Panc1 (cell line): Measurements from ENCODE around the gene PRR20G. TPM values are rescaled to one million over a fixed set of nuclear protein-coding genes. Genes with fewer than 3 reads are reported as not detected.

Experiments
- ATAC-seq: fragments of 200-7000 bp; cut with Tn5 transposase; 2 replicates; pipeline ENCODE4 v1.9.1; 2020; ENCODE audit warnings: mild to moderate bottlenecking, moderate library complexity
- BruUV-seq: library from RNA; stranded (reverse); fragments of 400-500 nt; replicated peaks from 2 replicates; lab custom pipeline; 2021; lab: Mats Ljungman, UMichigan
- CTCF ChIA-PET: fragments of 300-600 bp; sonication (Branson Sonifier 250); formaldehyde crosslinking; loops from one replicate; lab custom pipeline; 2022; ENCODE audit warnings: antibody characterized with exemption; lab: Charles Lee
- POLR2A ChIA-PET: fragments of 300-600 bp; sonication (Branson Sonifier 250); formaldehyde crosslinking; loops from one replicate; lab custom pipeline; 2022; ENCODE audit warnings: antibody characterized with exemption; lab: Charles Lee
- DNase-seq: peaks from one replicate; pipeline ENCODE4 v3.0.0-alpha.2; 2010; ENCODE audit warnings: low read depth, low spot score
- H3K27ac ChIP-seq: 2 replicates; pipeline ENCODE4 v1.5.1; 2011; ENCODE audit warnings: mild to moderate bottlenecking, low read length, inconsistent platforms
- H3K27me3 ChIP-seq: fragments of 200-500 bp; sonication (Bioruptor generic); 2 replicates; pipeline ENCODE4 v1.6.0; 2014; ENCODE audit warnings: low read length, inconsistent platforms; ENCODE audit not compliant: control insufficient read depth, insufficient read depth
- H3K36me3 ChIP-seq: fragments of 200-500 bp; sonication (Bioruptor generic); 2 replicates; pipeline ENCODE4 v1.5.1; 2014; ENCODE audit warnings: inconsistent platforms, mild to moderate bottlenecking, low read length, moderate library complexity; ENCODE audit not compliant: control insufficient read depth, insufficient read depth
- H3K4me1 ChIP-seq: 2 replicates; pipeline ENCODE4 v1.5.1; 2011; ENCODE audit warnings: inconsistent platforms, mild to moderate bottlenecking, low read length, moderate library complexity; ENCODE audit not compliant: control insufficient read depth, insufficient read depth
- H3K4me3 ChIP-seq, 2 experiments: 2 replicates each; pipeline ENCODE4 v1.5.1; 2011 to 2012; ENCODE audit warnings: low read depth in 2 of 2, low read length in 2 of 2, mild to moderate bottlenecking in 2 of 2, inconsistent platforms in 1 of 2, moderate library complexity in 1 of 2
- H3K9me3 ChIP-seq: fragments of 200-500 bp; sonication (Bioruptor generic); 2 replicates; pipeline ENCODE4 v1.5.1; 2014; ENCODE audit warnings: low read depth, mild to moderate bottlenecking, inconsistent platforms, low read length, moderate library complexity; ENCODE audit not compliant: control insufficient read depth, insufficient read depth
- CTCF ChIP-seq: fragments of 450-650 bp; IDR thresholded peaks from 2 replicates; pipeline ENCODE4 v1.5.1; 2017; ENCODE audit warnings: mild to moderate bottlenecking
- POLR2AphosphoS5 ChIP-seq: IDR thresholded peaks from 2 replicates; pipeline ENCODE4 v1.6.1; 2012; ENCODE audit warnings: mild to moderate bottlenecking, low read depth, low read length, moderate library complexity
- REST ChIP-seq, 2 experiments: IDR thresholded peaks; 2 replicates each; pipeline ENCODE4 v1.6.1; 2011 to 2012; ENCODE audit warnings: low read depth in 2 of 2, control low read depth in 1 of 2, low read length in 1 of 2, mild to moderate bottlenecking in 1 of 2, moderate library complexity in 1 of 2; ENCODE audit not compliant: insufficient read depth in 1 of 2
- SIN3A ChIP-seq: IDR thresholded peaks from 2 replicates; pipeline ENCODE4 v1.6.1; 2012; ENCODE audit warnings: low read depth, mild to moderate bottlenecking, low read length, moderate library complexity, borderline replicate concordance; ENCODE audit not compliant: insufficient read depth
- TCF7L2 ChIP-seq: IDR thresholded peaks from 2 replicates; pipeline ENCODE4 v1.6.1; 2011; ENCODE audit warnings: mild to moderate bottlenecking, low read depth, low read length, inconsistent platforms
- in situ Hi-C: cut with HindIII; loops from 2 replicates; pipeline ENCODE4 v1.10.0; 2016; ENCODE audit warnings: low sequenced_read_pairs, low pct_unique_long_range_greater_than_20kb
- intact Hi-C: fragments of 100-400 bp; cut with micrococcal nuclease; formaldehyde crosslinking; loops from one replicate; pipeline ENCODE4 v1.10.0; 2022; ENCODE audit not compliant: unreplicated experiment
- total RNA-seq: library from RNA; stranded (reverse); gene quantifications from one replicate; pipeline ENCODE4 v1.2.1, GENCODE V29; 2021; ENCODE audit not compliant: unreplicated experiment

The PRR20G gene
- total RNA-seq, 1 experiment from 2014 or later = not detected

- no peak for ATAC-seq
- BruUV-seq = no TSS peak
- CTCF ChIA-PET = no interaction called here
- no peaks in the 10 kb centered on the region for H3K36me3 ChIP-seq
- H3K4me1 ChIP-seq = no peaks in the 10 kb centered on the region
- peaks cover 4% of the 10 kb centered on the region; the same call in 1 of the 2 replicates for H3K27me3 ChIP-seq
- in situ Hi-C loops (no loop called here), intact Hi-C loops (no loop called here)
- TF ChIP-seq CTCF (no peak), REST (IDR thresholded peaks at IDR 0.05; ENCODE audit: insufficient read depth in 1 of 2, low read depth in 2 of 2, low read length in 1 of 2) (no peak), SIN3A (no peak), POLR2AphosphoS5 (no peak), TCF7L2 (no peak)
- H3K4me3 ChIP-seq = no peak overlapping the region
- POLR2A ChIA-PET = no interaction called here
- H3K9me3 ChIP-seq = peaks cover 6% of the 10 kb centered on the region; the same call in 1 of the 2 replicates
- H3K27ac ChIP-seq = no peak overlapping the region
- no peak for DNase-seq
These were observed 42.5 kb upstream of the PRR20G start for GRCh38 chr3:127330385-127330784.

- no peak for TF ChIP-seq TCF7L2
- Histone ChIP-seq H3K36me3 (no peaks in the 10 kb centered on the region), H3K27ac (no peak overlapping the region), H3K9me3 (peaks cover 6% of the 10 kb centered on the region; the same call in 1 of the 2 replicates), H3K4me3 (no peak overlapping the region), H3K27me3 (peaks cover 6% of the 10 kb centered on the region), H3K4me1 (no peaks in the 10 kb centered on the region)
- DNase-seq (no peak), ATAC-seq (no peak)
- in situ Hi-C loops (no loop called here), intact Hi-C loops (no loop called here)
- CTCF ChIA-PET = no interaction called here
- BruUV-seq = no TSS peak
- POLR2A ChIA-PET = no interaction called here
These were observed 41.9 kb upstream of the PRR20G start for GRCh38 chr3:127329631-127330285.

GRCh38 chr3:127328421-127328820, 40.6 kb upstream of the PRR20G start:
- Histone ChIP-seq H3K4me1 (no peaks in the 10 kb centered on the region), H3K27ac (no peak overlapping the region), H3K9me3 (peaks cover 6% of the 10 kb centered on the region; the same call in 1 of the 2 replicates), H3K27me3 (peaks cover 7% of the 10 kb centered on the region), H3K36me3 (no peaks in the 10 kb centered on the region), H3K4me3 (no peak overlapping the region)
- POLR2A ChIA-PET = no interaction called here
- BruUV-seq = no TSS peak
- intact Hi-C loops = no loop called here
- DNase-seq = no peak
- in situ Hi-C loops = no loop called here
- CTCF ChIA-PET = no interaction called here
- no peak for ATAC-seq
- no peak for TF ChIP-seq SIN3A
- TF ChIP-seq POLR2AphosphoS5 = no peak
- TF ChIP-seq CTCF = no peak
- no peak for TF ChIP-seq REST (IDR thresholded peaks at IDR 0.05; ENCODE audit: insufficient read depth in 1 of 2, low read depth in 2 of 2, low read length in 1 of 2)
- TF ChIP-seq TCF7L2 = no peak
